A172 (cell line): ENCODE measurements around the gene XPO5. TPM values are rescaled to one million over a fixed set of nuclear protein-coding genes. Genes with fewer than 3 reads are reported as not detected.
"Not testable (repeated sequence)": the region's sequence is repeated elsewhere in the genome, so short reads cannot be mapped to it uniquely, and the experiment has no call there.

Experiments
- DNase-seq: peaks from one replicate; pipeline ENCODE4 v3.0.0-alpha.2; 2015; ENCODE audit warnings: low spot score
- total RNA-seq: library from RNA; depleted of rRNA; stranded (reverse); fragments of >200 nt; shearing (Covaris generic); gene quantifications from 2 replicates; pipeline ENCODE4 v1.2.3, GENCODE V29; 2014

Gene XPO5
- total RNA-seq, 1 experiment from 2014 or later, result 49.0 TPM

- not testable (repeated sequence) for DNase-seq
These were observed 77.5 kb downstream of the XPO5 start for GRCh38 chr6:43498291-43498690.

GRCh38 chr6:43497689-43498088, 78.1 kb downstream of the XPO5 start:
- DNase-seq, result no peak

- no peak for DNase-seq
These were observed 78.8 kb downstream of the XPO5 start for GRCh38 chr6:43497129-43497396.

- DNase-seq, result peak; percentile 58
These were observed 79.3 kb downstream of the XPO5 start for GRCh38 chr6:43496370-43497128.

- DNase-seq, result peak; percentile 51
These were observed 80.4 kb downstream of the XPO5 start for GRCh38 chr6:43495409-43495941.

- no peak for DNase-seq
These were observed 81.1 kb downstream of the XPO5 start for GRCh38 chr6:43494766-43495165.

- DNase-seq, result no peak
These were observed 81.5 kb downstream of the XPO5 start for GRCh38 chr6:43494321-43494720.

GRCh38 chr6:43493833-43494232, 82.0 kb downstream of the XPO5 start:
- no peak for DNase-seq

- DNase-seq, result no peak
These were observed 82.6 kb downstream of the XPO5 start for GRCh38 chr6:43493230-43493629.

GRCh38 chr6:43492673-43493072, 83.2 kb downstream of the XPO5 start:
- no peak for DNase-seq

- peak; percentile 72 for DNase-seq
These were observed 83.8 kb downstream of the XPO5 start for GRCh38 chr6:43491750-43492661.

- no peak for DNase-seq
These were observed 85.3 kb downstream of the XPO5 start for GRCh38 chr6:43490523-43490939.

- no peak for DNase-seq
These were observed 86.4 kb downstream of the XPO5 start for GRCh38 chr6:43489277-43490072.

GRCh38 chr6:43488667-43489276, 87.1 kb downstream of the XPO5 start:
- DNase-seq, result peak; percentile 35

GRCh38 chr6:43481591-43482236, 94.1 kb downstream of the XPO5 start:
- DNase-seq, result no peak

GRCh38 chr6:43481075-43481474, 94.8 kb downstream of the XPO5 start:
- no peak for DNase-seq

GRCh38 chr6:43478008-43478372, 97.8 kb downstream of the XPO5 start:
- no peak for DNase-seq

- DNase-seq, result peak; percentile 73
These were observed 98.4 kb downstream of the XPO5 start, which contains the start of gene TJAP1 for GRCh38 chr6:43477235-43478007. TSS of gene TJAP1 (plus strand) at chr6:43477570. CDS start at chr6:43499002, 21,432 bp downstream.

GRCh38 chr6:43476746-43477145, 99.1 kb downstream of the XPO5 start:
- no peak for DNase-seq

GRCh38 chr6:43475516-43475915, 100.3 kb downstream of the XPO5 start:
- DNase-seq, result no peak
